Osteoblast (primary cell): ENCODE measurements around the gene CDK11A. TPM values are rescaled to one million over a fixed set of nuclear protein-coding genes. Genes with fewer than 3 reads are reported as not detected.
A peak's percentile ranks its signal among the peaks of the same experiment; 100 is the strongest.

ENCODE experiments used
- DNase-seq: peaks from one replicate; pipeline ENCODE4 v3.0.0; 2011; ENCODE audit warnings: low spot score, mixed read lengths; ENCODE audit not compliant: insufficient read length; ENCODE audit errors: missing footprints
- H2AFZ ChIP-seq: 2 replicates; pipeline ENCODE4 v1.6.0; 2011; ENCODE audit warnings: mild to moderate bottlenecking, low read length
- H3K27ac ChIP-seq: 2 replicates; pipeline ENCODE4 v1.5.1; 2011; ENCODE audit warnings: mild to moderate bottlenecking, low read depth, low read length, moderate library complexity
- H3K27me3 ChIP-seq: 2 replicates; pipeline ENCODE4 v1.6.0; 2012; ENCODE audit warnings: mild to moderate bottlenecking, control low read depth, inconsistent platforms, low read length, moderate library complexity; ENCODE audit not compliant: insufficient read depth
- H3K36me3 ChIP-seq: 2 replicates; pipeline ENCODE4 v1.5.1; 2011; ENCODE audit warnings: mild to moderate bottlenecking, low read length, control low read depth, moderate library complexity; ENCODE audit not compliant: insufficient read depth
- H3K4me1 ChIP-seq: 2 replicates; pipeline ENCODE4 v1.5.1; 2011; ENCODE audit warnings: mild to moderate bottlenecking, low read length, control low read depth, moderate library complexity; ENCODE audit not compliant: insufficient read depth
- H3K4me2 ChIP-seq: 2 replicates; pipeline ENCODE4 v1.6.0; 2011; ENCODE audit warnings: mild to moderate bottlenecking, low read length; ENCODE audit not compliant: insufficient read depth
- H3K4me3 ChIP-seq: fragments of 200-600 bp; sonication (generic); 3 replicates; pipeline ENCODE4 v1.5.1; 2012; ENCODE audit warnings: mild to moderate bottlenecking, low read length, inconsistent platforms; ENCODE audit not compliant: insufficient read depth
- H3K79me2 ChIP-seq: 2 replicates; pipeline ENCODE4 v1.6.0; 2012; ENCODE audit warnings: mild to moderate bottlenecking, low read length, control low read depth, inconsistent platforms; ENCODE audit not compliant: insufficient read depth
- H3K9me3 ChIP-seq: 2 replicates; pipeline ENCODE4 v1.5.1; 2011; ENCODE audit warnings: low read depth, low read length, control low read depth
- H4K20me1 ChIP-seq: 2 replicates; pipeline ENCODE4 v1.6.0; 2012; ENCODE audit warnings: mild to moderate bottlenecking, low read length, control low read depth; ENCODE audit not compliant: insufficient read depth
- total RNA-seq: library from RNA; depleted of rRNA; stranded (reverse); fragments of >200 nt; gene quantifications from 2 replicates; pipeline ENCODE4 v1.2.3, GENCODE V29; 2012
- TF ChIP-seq, protein P1 (sequence below): IDR thresholded peaks from 2 replicates; pipeline ENCODE4 v1.5.1; 2011; ENCODE audit warnings: mild to moderate bottlenecking, low read depth, low read length, moderate library complexity; ENCODE audit errors: extremely low read depth

Gene CDK11A
- total RNA-seq, 1 donor, result 22.1 TPM

DNA sequence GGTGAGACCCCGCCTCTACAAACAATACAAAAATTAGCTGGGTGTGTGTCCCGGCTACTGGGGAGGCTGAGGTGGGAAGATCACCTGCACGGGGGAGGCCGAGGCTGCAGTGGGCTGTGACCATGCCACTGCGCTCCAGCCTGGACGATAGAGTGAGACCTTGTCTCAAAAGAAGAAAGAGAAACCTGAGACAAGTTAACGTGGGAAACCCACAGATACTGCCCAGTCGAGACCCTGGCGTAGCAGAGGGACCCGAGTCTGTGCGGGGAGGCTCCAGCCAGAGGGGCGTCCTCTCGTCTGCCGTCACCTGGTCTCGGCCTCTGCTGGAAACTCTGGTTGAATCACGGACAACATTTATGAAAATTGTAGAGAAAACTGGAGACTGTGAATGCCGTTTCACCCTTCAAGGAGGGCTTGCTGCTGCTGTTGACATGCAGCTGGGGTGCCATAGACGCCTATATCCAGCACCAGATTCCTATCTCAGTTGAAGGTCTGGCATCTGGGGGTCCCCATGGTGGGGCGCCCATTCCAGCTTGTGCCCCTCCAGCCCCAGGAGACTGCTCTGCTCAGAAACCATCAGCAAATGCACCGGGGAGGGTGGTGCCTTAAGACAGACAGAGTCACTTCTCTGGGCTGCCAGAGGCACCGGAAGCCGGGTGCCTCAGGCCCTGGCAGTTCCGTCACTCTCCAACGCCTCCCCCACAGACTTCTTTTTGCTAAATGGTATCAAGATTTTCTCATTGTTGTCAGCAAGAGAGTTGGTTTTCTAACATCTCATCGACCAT is 51.8 kb downstream of the CDK11A start:
- Histone ChIP-seq H3K4me3 (no peak overlapping the region), H3K79me2 (no peaks in the 10 kb centered on the region), H4K20me1 (no peaks in the 10 kb centered on the region), H2AFZ (no peak overlapping the region), H3K36me3 (peaks cover 30% of the 10 kb centered on the region), H3K27ac (no peak overlapping the region), H3K4me2 (no peak overlapping the region), H3K9me3 (no peaks in the 10 kb centered on the region), H3K4me1 (no peaks in the 10 kb centered on the region), H3K27me3 (no peaks in the 10 kb centered on the region)
- TF ChIP-seq, protein P1, sequence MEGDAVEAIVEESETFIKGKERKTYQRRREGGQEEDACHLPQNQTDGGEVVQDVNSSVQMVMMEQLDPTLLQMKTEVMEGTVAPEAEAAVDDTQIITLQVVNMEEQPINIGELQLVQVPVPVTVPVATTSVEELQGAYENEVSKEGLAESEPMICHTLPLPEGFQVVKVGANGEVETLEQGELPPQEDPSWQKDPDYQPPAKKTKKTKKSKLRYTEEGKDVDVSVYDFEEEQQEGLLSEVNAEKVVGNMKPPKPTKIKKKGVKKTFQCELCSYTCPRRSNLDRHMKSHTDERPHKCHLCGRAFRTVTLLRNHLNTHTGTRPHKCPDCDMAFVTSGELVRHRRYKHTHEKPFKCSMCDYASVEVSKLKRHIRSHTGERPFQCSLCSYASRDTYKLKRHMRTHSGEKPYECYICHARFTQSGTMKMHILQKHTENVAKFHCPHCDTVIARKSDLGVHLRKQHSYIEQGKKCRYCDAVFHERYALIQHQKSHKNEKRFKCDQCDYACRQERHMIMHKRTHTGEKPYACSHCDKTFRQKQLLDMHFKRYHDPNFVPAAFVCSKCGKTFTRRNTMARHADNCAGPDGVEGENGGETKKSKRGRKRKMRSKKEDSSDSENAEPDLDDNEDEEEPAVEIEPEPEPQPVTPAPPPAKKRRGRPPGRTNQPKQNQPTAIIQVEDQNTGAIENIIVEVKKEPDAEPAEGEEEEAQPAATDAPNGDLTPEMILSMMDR, result no peak
- peak; percentile 38 for DNase-seq

DNA sequence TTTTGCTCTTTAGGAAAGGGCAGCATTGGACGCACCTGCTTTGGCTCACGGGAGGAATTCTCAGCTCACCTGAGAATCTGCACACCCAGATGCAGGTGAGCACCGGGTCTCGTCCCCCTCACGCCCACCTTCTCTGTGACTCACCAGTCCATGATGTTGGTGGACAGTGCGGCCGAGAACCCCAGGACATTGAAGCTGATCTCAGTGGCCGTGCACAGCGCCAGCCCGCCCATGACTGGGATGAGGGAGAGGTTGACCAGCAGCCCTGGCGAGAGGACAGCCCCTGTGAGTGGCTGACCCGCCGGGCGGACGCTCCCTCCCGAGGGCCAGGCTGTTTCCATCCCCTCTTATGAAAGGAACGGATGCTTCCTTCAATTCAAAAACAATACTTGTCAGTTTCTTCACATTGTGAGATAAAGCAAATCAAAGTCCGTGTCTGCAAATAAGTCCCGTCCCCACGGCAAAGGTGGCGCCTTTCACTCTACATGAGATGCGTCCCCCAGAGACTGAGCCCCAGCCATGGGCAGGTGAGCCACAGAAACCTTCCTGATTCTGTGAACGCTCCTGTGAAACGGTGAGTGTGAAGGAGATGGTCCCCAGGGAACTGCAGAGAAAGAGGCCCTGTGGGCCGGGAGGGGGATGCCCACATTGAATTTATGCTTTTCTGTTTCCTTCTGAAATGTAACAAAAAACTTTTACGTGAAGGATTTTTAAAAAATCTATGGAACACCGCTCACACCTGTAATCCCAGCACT is 52.6 kb downstream of the CDK11A start:
- H3K27me3 ChIP-seq, result no peaks in the 10 kb centered on the region
- H3K4me2 ChIP-seq, result no peak overlapping the region
- H3K36me3 ChIP-seq, result peaks cover 30% of the 10 kb centered on the region
- no peaks in the 10 kb centered on the region for H3K9me3 ChIP-seq
- peak; percentile 50 for DNase-seq
- TF ChIP-seq, protein P1, result no peak
- H3K4me1 ChIP-seq, result no peaks in the 10 kb centered on the region
- no peak overlapping the region for H3K4me3 ChIP-seq
- no peak overlapping the region for H3K27ac ChIP-seq
- H2AFZ ChIP-seq, result no peak overlapping the region
- no peaks in the 10 kb centered on the region for H4K20me1 ChIP-seq
- no peaks in the 10 kb centered on the region for H3K79me2 ChIP-seq

DNA sequence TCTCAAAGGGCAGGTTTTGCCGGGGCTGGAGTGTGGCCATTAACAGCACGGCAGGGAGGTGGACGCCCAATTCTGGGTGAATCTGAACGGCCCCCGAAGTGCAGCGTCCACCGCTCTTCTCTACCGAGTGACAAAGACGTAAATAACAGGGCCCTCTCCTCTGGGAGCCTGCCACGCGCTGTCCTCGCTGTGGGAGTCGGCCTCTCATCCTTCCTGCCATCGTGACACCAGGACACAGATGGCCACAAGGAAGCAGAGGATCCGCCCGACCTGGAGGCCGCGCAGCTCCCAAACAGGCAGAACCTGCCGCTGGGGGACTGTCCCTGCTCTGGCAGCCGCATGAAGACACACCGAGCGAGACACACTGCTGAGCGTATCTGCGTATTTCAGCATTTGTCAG is 53.3 kb downstream of the CDK11A start:
- H2AFZ ChIP-seq, result no peak overlapping the region
- no peaks in the 10 kb centered on the region for H4K20me1 ChIP-seq
- no peaks in the 10 kb centered on the region for H3K27me3 ChIP-seq

More for the DNA sequence above, 53.3 kb downstream of the CDK11A start:
- peaks cover 32% of the 10 kb centered on the region for H3K36me3 ChIP-seq
- no peaks in the 10 kb centered on the region for H3K79me2 ChIP-seq
- H3K9me3 ChIP-seq, result no peaks in the 10 kb centered on the region
- H3K4me1 ChIP-seq, result no peaks in the 10 kb centered on the region
- no peak overlapping the region for H3K4me3 ChIP-seq
- no peak for DNase-seq
- TF ChIP-seq, protein P1, result no peak
- H3K4me2 ChIP-seq, result no peak overlapping the region
- H3K27ac ChIP-seq, result no peak overlapping the region
